ENCODE data around the gene TAP1.

The TAP1 gene

DNA sequence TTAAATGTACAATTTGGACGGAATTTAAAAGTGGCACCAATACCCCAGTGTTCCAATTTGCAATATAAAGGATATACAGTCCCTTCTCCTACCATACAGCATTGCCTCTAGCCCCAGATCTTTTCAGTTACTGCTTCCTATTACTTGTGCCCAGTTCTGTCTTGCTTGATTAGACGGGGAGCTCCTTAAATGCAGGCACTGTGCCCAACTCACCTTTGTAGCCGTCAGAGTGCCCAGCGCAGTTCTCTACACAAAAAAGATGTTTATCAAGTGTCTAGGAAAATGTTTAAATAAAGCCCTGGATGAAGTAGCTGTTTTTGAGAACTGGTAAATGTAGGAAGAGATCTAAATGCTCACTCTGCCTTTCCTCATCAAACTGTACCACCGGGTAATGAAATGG, 22.6 kb downstream of the TAP1 start:
- no peaks in the 10 kb centered on the region for H3K9me2 ChIP-seq (replicated peaks; ENCODE audit: control insufficient read depth, low read length)
- H3K27ac ChIP-seq (ENCODE audit: low read depth, low read length) = no peak overlapping the region
- H3K4me1 ChIP-seq (ENCODE audit: control insufficient read depth, low read length) = no peaks in the 10 kb centered on the region
- H3K27me3 ChIP-seq (ENCODE audit: control insufficient read depth, low read length) = no peaks in the 10 kb centered on the region
- H4K20me1 ChIP-seq (ENCODE audit: control insufficient read depth, insufficient read depth, low read depth, low read length) = no peaks in the 10 kb centered on the region
- no peak overlapping the region for H3K4me3 ChIP-seq (ENCODE audit: low read length)
- H3F3A ChIP-seq (ENCODE audit: control insufficient read depth, insufficient read depth) = no peaks in the 10 kb centered on the region
- H3K36me3 ChIP-seq (ENCODE audit: control insufficient read depth, low read length) = peaks cover 71% of the 10 kb centered on the region
- no peak for TF ChIP-seq EZH2phosphoT487 (IDR thresholded peaks at IDR 0.05; ENCODE audit: borderline replicate concordance, low read length)
- TF ChIP-seq, protein P1, sequence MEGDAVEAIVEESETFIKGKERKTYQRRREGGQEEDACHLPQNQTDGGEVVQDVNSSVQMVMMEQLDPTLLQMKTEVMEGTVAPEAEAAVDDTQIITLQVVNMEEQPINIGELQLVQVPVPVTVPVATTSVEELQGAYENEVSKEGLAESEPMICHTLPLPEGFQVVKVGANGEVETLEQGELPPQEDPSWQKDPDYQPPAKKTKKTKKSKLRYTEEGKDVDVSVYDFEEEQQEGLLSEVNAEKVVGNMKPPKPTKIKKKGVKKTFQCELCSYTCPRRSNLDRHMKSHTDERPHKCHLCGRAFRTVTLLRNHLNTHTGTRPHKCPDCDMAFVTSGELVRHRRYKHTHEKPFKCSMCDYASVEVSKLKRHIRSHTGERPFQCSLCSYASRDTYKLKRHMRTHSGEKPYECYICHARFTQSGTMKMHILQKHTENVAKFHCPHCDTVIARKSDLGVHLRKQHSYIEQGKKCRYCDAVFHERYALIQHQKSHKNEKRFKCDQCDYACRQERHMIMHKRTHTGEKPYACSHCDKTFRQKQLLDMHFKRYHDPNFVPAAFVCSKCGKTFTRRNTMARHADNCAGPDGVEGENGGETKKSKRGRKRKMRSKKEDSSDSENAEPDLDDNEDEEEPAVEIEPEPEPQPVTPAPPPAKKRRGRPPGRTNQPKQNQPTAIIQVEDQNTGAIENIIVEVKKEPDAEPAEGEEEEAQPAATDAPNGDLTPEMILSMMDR (IDR thresholded peaks at IDR 0.05; ENCODE audit: low read depth, low read length, poor library complexity, severe bottlenecking) = no peak
- H3K4me2 ChIP-seq (ENCODE audit: low read length) = no peak overlapping the region
- H3K79me2 ChIP-seq (ENCODE audit: control insufficient read depth, low read length) = no peaks in the 10 kb centered on the region
- H3K9me3 ChIP-seq (ENCODE audit: control insufficient read depth, insufficient read depth, low read length) = no peaks in the 10 kb centered on the region

DNA sequence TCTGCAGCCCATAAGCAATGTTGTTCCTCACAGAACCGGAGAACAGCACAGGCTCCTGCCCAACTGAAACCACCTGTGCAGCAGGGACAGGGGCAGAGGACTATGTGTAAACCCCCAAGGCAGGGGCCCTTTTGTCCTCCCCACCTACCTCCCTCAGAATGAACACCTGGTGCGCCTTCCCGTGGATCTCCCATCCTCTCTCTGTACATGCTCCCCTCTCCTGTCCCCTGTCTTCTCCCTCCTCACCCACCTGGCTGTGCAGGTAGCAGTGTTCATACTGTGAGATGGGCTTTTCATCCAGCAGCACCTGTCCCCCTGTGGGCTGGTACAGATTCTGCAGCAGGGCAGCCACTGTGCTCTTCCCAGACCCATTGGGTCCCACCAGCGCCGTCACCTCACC, 23.5 kb downstream of the TAP1 start:
- TF ChIP-seq, protein P1 (IDR thresholded peaks at IDR 0.05; ENCODE audit: low read depth, low read length, poor library complexity, severe bottlenecking) = no peak
- no peak for TF ChIP-seq EZH2phosphoT487 (IDR thresholded peaks at IDR 0.05; ENCODE audit: borderline replicate concordance, low read length)
- Histone ChIP-seq H3K4me1 (ENCODE audit: control insufficient read depth, low read length) (no peaks in the 10 kb centered on the region), H3K9me2 (replicated peaks; ENCODE audit: control insufficient read depth, low read length) (no peaks in the 10 kb centered on the region), H3K27me3 (ENCODE audit: control insufficient read depth, low read length) (no peaks in the 10 kb centered on the region), H3K27ac (ENCODE audit: low read depth, low read length) (no peak overlapping the region), H3K9me3 (ENCODE audit: control insufficient read depth, insufficient read depth, low read length) (no peaks in the 10 kb centered on the region), H4K20me1 (ENCODE audit: control insufficient read depth, insufficient read depth, low read depth, low read length) (no peaks in the 10 kb centered on the region), H3K4me2 (ENCODE audit: low read length) (no peak overlapping the region), H3F3A (ENCODE audit: control insufficient read depth, insufficient read depth) (no peaks in the 10 kb centered on the region), H3K36me3 (ENCODE audit: control insufficient read depth, low read length) (peaks cover 62% of the 10 kb centered on the region), H3K4me3 (ENCODE audit: low read length) (no peak overlapping the region), H3K79me2 (ENCODE audit: control insufficient read depth, low read length) (no peaks in the 10 kb centered on the region)

DNA sequence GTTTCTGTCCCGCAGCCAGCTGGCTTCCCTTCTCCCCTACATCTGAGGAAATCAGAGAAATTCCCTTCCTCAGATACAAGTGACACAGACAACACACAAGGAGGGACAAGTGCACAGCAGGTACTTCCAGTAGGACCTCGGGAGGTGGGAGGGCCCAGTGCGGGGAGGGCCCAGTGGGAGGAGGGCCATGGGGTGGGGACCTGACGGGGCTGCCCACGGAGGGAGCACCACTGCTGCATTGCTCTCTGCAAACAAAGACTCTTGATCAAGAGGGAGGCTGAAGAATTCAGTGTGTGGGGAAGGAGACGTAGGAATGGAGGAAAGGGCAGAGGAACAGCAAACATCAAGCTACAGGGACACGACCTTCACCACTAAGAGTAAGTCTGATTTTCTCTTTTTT, 24.0 kb downstream of the TAP1 start:
- Histone ChIP-seq H3K27ac (ENCODE audit: low read depth, low read length) (no peak overlapping the region), H3K9me2 (replicated peaks; ENCODE audit: control insufficient read depth, low read length) (no peaks in the 10 kb centered on the region), H3K9me3 (ENCODE audit: control insufficient read depth, insufficient read depth, low read length) (no peaks in the 10 kb centered on the region), H3K79me2 (ENCODE audit: control insufficient read depth, low read length) (no peaks in the 10 kb centered on the region), H3K4me3 (ENCODE audit: low read length) (no peak overlapping the region), H4K20me1 (ENCODE audit: control insufficient read depth, insufficient read depth, low read depth, low read length) (no peaks in the 10 kb centered on the region), H3K36me3 (ENCODE audit: control insufficient read depth, low read length) (peaks cover 57% of the 10 kb centered on the region), H3K4me2 (ENCODE audit: low read length) (no peak overlapping the region), H3F3A (ENCODE audit: control insufficient read depth, insufficient read depth) (no peaks in the 10 kb centered on the region; the same call in 1 of the 2 replicates), H3K4me1 (ENCODE audit: control insufficient read depth, low read length) (no peaks in the 10 kb centered on the region), H3K27me3 (ENCODE audit: control insufficient read depth, low read length) (no peaks in the 10 kb centered on the region)
- no peak for TF ChIP-seq EZH2phosphoT487 (IDR thresholded peaks at IDR 0.05; ENCODE audit: borderline replicate concordance, low read length)
- TF ChIP-seq, protein P1 (IDR thresholded peaks at IDR 0.05; ENCODE audit: low read depth, low read length, poor library complexity, severe bottlenecking) = no peak

DNA sequence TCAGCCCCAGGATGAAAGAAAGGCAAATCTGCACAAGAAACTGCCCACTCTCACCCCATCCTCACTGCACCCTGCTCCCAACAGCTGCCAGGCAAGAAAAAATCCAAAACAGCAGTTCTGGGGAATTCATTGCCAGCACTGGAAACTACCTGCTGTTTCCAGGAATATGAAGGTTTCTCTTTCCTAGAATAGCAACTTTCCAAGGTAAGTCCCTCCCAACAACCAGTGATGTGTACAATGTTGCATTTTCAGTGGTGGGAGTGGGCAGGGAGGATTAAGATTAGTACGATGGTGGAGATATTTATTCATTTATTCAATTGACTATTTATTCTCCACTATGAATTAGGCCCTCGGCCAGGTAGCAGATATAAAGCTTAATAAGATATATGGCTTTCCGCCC, 26.5 kb downstream of the TAP1 start:
- no peaks in the 10 kb centered on the region for H3K27me3 ChIP-seq (ENCODE audit: control insufficient read depth, low read length)
- peaks cover 1% of the 10 kb centered on the region for H3K4me1 ChIP-seq (ENCODE audit: control insufficient read depth, low read length)
- TF ChIP-seq, protein P1 (IDR thresholded peaks at IDR 0.05; ENCODE audit: low read depth, low read length, poor library complexity, severe bottlenecking) = no peak
- no peak for TF ChIP-seq EZH2phosphoT487 (IDR thresholded peaks at IDR 0.05; ENCODE audit: borderline replicate concordance, low read length)
- no peaks in the 10 kb centered on the region for H3K79me2 ChIP-seq (ENCODE audit: control insufficient read depth, low read length)
- no peaks in the 10 kb centered on the region for H4K20me1 ChIP-seq (ENCODE audit: control insufficient read depth, insufficient read depth, low read depth, low read length)
- no peaks in the 10 kb centered on the region for H3K9me2 ChIP-seq (replicated peaks; ENCODE audit: control insufficient read depth, low read length)
- no peak overlapping the region for H3K27ac ChIP-seq (ENCODE audit: low read depth, low read length)
- H3K4me2 ChIP-seq (ENCODE audit: low read length) = no peak overlapping the region
- H3K36me3 ChIP-seq (ENCODE audit: control insufficient read depth, low read length) = peaks cover 37% of the 10 kb centered on the region
- no peak overlapping the region for H3K4me3 ChIP-seq (ENCODE audit: low read length)
- no peaks in the 10 kb centered on the region for H3K9me3 ChIP-seq (ENCODE audit: control insufficient read depth, insufficient read depth, low read length)
- H3F3A ChIP-seq (ENCODE audit: control insufficient read depth, insufficient read depth) = no peaks in the 10 kb centered on the region; the same call in 1 of the 2 replicates
